IPS DF 6.9 (cell line): ENCODE results near the gene DRAXIN.
A peak's percentile ranks its signal among the peaks of the same experiment; 100 is the strongest.

Source experiments
- DNase-seq: peaks from one replicate; pipeline ENCODE4 v3.0.0-alpha.2; 2013; ENCODE audit warnings: low read depth, low spot score
- H3K27ac ChIP-seq: one replicate; pipeline ENCODE4 v1.5.1; 2013; ENCODE audit warnings: low read length, control low read depth
- H3K27me3 ChIP-seq: 2 replicates; pipeline ENCODE4 v1.6.1; 2013; ENCODE audit warnings: mild to moderate bottlenecking, low read length; ENCODE audit not compliant: control insufficient read depth, insufficient read depth
- H3K36me3 ChIP-seq: 2 replicates; pipeline ENCODE4 v1.6.1; 2013; ENCODE audit warnings: low read length; ENCODE audit not compliant: control insufficient read depth, insufficient read depth
- H3K4me1 ChIP-seq: 2 replicates; pipeline ENCODE4 v1.6.1; 2013; ENCODE audit warnings: low read length; ENCODE audit not compliant: control insufficient read depth, insufficient read depth
- H3K4me3 ChIP-seq: 2 replicates; pipeline ENCODE4 v1.5.1; 2013; ENCODE audit warnings: mild to moderate bottlenecking, low read length
- H3K9me3 ChIP-seq: 2 replicates; pipeline ENCODE4 v1.6.1; 2013; ENCODE audit warnings: low read length, inconsistent platforms; ENCODE audit not compliant: control insufficient read depth, insufficient read depth
- WGBS: extraction: QIAGEN DNeasy Blood & Tissue Kit; methylation state at CpG from one replicate; pipeline ENCODE4 v1.1.7; 2013; ENCODE audit warnings: mixed read lengths, missing lambda C conversion rate; ENCODE audit not compliant: insufficient read length, insufficient coverage; 5-methylcytosine and 5-hydroxymethylcytosine counted together

DRAXIN gene

DNA sequence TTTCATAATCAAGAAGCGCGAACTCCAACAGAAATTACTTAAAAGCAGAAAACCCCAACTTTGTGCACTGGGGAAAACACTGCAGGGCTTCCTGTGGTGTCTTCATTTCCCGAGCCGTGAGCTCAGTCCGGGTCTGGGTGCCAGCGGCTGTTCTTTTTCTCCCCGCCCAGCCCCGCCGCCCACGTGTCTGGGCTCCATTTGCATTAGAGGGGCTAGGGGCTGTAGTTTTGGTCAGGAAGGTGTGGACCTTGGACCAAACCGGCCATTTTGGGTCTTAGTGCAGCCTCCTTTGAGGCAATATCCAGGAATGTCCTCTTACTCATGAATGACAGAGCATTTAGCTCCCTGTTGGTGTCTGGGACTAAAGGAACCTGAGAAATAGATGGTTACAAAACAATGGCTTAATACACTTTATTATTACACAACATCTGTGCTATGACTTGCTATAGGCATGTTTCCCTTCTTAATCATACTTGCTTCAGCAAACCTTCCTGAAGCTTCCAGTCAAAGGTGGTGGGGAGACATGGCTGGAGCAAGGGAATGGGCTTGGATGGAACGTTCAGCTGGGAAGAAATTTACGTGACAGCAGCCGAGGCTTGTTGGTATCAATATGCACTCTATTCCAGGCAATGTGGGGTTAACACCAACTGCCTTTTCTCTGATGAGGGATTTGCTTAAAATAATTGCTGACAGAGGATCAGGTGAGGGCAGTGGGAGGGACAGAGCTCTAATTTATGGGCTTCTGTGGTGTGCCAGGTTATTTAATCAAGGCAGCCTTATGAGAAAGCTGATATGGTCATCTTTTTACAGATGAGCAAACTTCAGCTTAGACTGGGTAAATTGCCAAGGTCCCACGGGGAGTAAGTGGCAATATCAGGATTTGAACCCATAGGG is 45.5 kb downstream of the DRAXIN start:
- no peaks in the 10 kb centered on the region for H3K27me3 ChIP-seq
- WGBS: no CpG with 5 or more reads among the region's 15 CpGs
- H3K36me3 ChIP-seq: no peaks in the 10 kb centered on the region
- H3K4me1 ChIP-seq: no peaks in the 10 kb centered on the region; the same call in 1 of the 2 replicates
- DNase-seq: peak; percentile 37
- H3K4me3 ChIP-seq: peak overlapping the region; percentile 81; the same call in 1 of the 2 replicates
- no peaks in the 10 kb centered on the region for H3K9me3 ChIP-seq
- H3K27ac ChIP-seq: no peak overlapping the region

- no peak overlapping the region for H3K27ac ChIP-seq
Observed at GRCh38 chr1:11738096-11738495, 46.6 kb downstream of the DRAXIN start.

DNA sequence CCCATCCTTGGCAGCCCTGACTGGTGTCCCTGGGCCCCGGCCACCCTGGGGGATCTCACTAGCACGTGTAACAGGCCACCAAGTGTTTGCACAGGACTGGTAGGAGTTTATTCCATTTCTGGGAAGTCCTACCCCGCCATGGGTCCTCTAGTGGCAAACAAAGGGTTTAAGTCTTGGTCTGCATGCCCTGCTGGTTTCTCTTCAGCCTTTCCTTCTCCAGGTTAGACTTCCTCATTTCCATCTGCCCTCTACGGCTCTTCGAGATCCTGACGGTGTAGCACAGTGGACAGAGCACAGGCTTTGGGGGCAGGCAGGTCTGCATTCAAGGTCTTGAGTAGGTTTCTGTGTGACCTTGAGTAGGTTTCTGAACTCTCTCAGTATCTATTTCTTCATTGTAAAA is 47.3 kb downstream of the DRAXIN start:
- Histone ChIP-seq H3K4me1 (no peaks in the 10 kb centered on the region; the same call in 1 of the 2 replicates), H3K36me3 (no peaks in the 10 kb centered on the region), H3K4me3 (no peak overlapping the region), H3K9me3 (no peaks in the 10 kb centered on the region), H3K27ac (no peak overlapping the region), H3K27me3 (no peaks in the 10 kb centered on the region)
- WGBS: no CpG with 5 or more reads among the region's 6 CpGs
- no peak for DNase-seq

More at GRCh38 chr1:11738096-11738495, 46.6 kb downstream of the DRAXIN start:
- Histone ChIP-seq H3K36me3 (no peaks in the 10 kb centered on the region), H3K27me3 (no peaks in the 10 kb centered on the region), H3K4me1 (no peaks in the 10 kb centered on the region; the same call in 1 of the 2 replicates), H3K4me3 (no peak overlapping the region), H3K9me3 (no peaks in the 10 kb centered on the region)
- WGBS: no CpG with 5 or more reads among the region's 2 CpGs
- no peak for DNase-seq

- no peaks in the 10 kb centered on the region for H3K36me3 ChIP-seq
- no peaks in the 10 kb centered on the region; the same call in 1 of the 2 replicates for H3K4me1 ChIP-seq
- WGBS: no CpG with 5 or more reads among the region's 15 CpGs
- no peaks in the 10 kb centered on the region for H3K27me3 ChIP-seq
- no peak for DNase-seq
- no peak overlapping the region for H3K27ac ChIP-seq
- H3K4me3 ChIP-seq: no peak overlapping the region
- no peaks in the 10 kb centered on the region for H3K9me3 ChIP-seq
Observed at GRCh38 chr1:11740258-11741192, 49.0 kb downstream of the DRAXIN start.

DNA sequence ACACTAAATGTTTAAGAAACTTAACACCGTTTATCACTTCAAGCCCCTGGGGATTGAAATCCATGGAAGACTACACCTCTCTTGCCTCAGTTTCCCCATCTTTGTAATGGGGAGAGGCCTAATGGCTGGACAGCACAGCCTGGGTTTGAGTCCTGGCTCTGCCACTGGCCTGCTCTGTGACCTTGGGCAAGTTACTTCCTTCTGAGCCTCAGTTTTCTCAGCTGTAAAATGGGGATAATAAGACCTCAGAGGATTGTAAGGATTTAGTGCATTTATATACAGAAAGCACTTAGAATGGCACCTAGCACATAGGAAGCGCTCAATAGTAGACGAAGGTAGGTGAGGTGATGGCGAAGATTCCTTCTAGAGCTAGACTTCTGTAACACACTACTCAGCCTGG is 50.0 kb downstream of the DRAXIN start:
- H3K4me1 ChIP-seq: no peaks in the 10 kb centered on the region; the same call in 1 of the 2 replicates
- no peak for DNase-seq
- no peaks in the 10 kb centered on the region for H3K9me3 ChIP-seq
- no peaks in the 10 kb centered on the region for H3K27me3 ChIP-seq
- H3K36me3 ChIP-seq: 0 out of 2 replicates have a peak, but pooled peaks cover 3% of the 10 kb centered on the region
- H3K27ac ChIP-seq: no peak overlapping the region
- no peak overlapping the region for H3K4me3 ChIP-seq
- no CpG with 5 or more reads among the region's 4 CpGs for WGBS

DNA sequence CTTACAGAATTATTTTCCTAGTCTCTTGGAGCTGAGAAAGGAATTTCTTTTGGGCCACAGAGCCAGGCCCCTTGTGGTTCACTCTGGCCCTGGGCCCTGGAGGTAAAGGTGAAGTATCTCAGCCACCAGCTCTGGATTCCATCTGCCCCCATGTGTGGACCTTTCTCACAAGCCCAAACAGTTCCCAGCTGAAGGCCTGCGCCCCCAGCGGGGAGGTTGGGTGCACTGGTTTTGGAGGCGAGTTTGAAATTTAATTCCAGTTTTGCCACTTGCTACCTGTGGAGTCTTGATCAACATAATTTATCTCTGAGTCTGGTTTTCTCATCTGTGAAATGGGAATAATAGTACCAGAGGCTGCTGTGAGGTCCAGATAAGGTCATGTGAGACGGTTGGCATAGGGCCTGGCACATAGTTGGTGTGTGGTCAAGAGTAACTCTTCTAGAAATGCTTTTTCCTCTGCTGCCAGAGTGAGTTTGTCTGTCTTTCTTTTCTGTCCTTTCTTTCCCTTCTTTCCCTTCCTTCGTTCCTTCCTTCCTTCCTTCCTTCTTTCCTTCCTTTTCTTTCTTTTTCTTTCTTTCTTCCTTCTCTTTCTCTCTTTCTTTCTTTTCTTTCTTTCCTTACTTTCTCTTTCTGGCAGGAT is 50.5 kb downstream of the DRAXIN start:
- no peak for DNase-seq
- Histone ChIP-seq H3K27ac (no peak overlapping the region), H3K9me3 (no peaks in the 10 kb centered on the region), H3K4me1 (no peaks in the 10 kb centered on the region; the same call in 1 of the 2 replicates), H3K27me3 (no peaks in the 10 kb centered on the region), H3K4me3 (no peak overlapping the region), H3K36me3 (0 out of 2 replicates have a peak, but pooled peaks cover 3% of the 10 kb centered on the region)
- WGBS: no CpG with 5 or more reads among the region's 5 CpGs

DNA sequence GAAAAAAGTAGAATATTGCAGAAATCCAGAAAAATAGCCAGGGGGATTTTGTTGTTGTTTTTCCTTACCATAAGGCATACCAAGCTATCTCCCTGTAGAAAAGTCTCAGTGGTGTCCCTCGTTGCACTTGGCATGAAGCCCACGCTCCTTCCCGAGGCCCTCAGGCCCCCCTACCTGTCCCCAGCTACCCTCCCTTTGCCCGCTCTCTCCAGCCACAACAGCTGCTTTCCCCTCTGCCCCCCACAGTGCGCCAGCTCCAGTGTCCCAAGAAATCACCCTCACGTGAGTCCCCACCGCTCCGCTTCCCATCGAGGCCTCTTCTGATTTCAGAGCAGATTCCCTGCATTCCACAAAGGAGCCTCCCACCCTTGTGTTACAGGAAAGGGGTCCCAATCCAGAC is 52.8 kb downstream of the DRAXIN start:
- Histone ChIP-seq H3K4me1 (no peaks in the 10 kb centered on the region), H3K4me3 (no peak overlapping the region), H3K9me3 (no peaks in the 10 kb centered on the region), H3K27ac (no peak overlapping the region), H3K27me3 (no peaks in the 10 kb centered on the region), H3K36me3 (peaks cover 12% of the 10 kb centered on the region)
- DNase-seq: no peak
- no CpG with 5 or more reads among the region's 9 CpGs for WGBS

DNA sequence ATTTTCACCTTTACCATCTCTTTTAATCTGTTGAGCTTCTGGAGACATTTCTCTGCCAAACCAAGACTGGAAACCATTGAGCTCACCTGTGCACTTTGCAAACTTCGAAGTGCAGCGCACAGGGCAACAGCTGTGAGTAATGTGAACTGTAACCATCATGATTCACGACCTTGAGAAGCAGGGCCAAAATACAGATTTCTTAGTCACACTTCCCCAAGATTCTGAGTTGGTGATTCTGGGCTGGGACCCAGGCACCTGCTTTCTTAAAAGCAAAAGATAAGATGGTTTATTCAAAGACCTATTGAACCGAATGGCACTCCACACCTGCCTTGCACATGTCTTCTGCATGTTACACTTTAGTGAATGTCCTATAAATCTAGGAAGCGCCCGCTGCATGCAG is 54.6 kb downstream of the DRAXIN start:
- no peak for DNase-seq
- no CpG with 5 or more reads among the region's 6 CpGs for WGBS
- no peaks in the 10 kb centered on the region for H3K4me1 ChIP-seq
- no peak overlapping the region for H3K27ac ChIP-seq
- no peaks in the 10 kb centered on the region for H3K9me3 ChIP-seq
- H3K36me3 ChIP-seq: peaks cover 23% of the 10 kb centered on the region
- H3K4me3 ChIP-seq: no peak overlapping the region
- H3K27me3 ChIP-seq: no peaks in the 10 kb centered on the region

DNA sequence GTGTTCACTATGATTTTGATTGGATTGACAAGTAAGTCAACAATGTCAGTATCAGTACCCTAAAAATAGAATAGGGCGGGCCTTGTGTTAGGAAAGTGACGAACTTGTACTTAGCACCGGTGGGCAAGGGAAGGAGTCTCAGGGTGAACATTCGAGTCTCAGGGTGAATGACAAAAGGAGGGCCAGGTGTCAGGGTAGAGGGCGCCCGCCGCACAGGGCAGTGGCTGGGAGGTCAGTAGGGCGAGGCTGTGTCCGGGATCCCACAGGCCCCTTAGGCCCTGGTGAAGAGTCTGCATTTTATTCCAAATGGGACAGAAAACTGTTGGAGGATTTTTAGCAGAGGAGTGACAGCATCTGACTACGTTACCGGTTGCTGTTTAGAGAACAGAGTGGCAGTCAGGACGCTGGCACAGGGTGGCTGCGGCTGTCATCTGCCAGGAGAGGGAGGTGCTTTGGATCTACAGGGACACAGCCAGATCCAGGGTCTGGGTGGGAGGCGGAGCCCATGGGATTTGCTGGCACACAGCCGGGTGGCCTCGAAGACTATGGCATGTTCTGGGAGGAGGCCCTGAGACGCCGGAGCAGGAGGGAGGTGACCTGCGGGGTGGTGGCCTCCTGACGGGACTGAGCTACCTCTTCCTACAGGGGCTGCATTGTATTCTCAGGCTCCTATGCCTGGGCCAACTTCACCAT is 55.4 kb downstream of the DRAXIN start:
- H3K4me3 ChIP-seq: no peak overlapping the region
- no peaks in the 10 kb centered on the region for H3K27me3 ChIP-seq
- no peak overlapping the region for H3K27ac ChIP-seq
- peaks cover 23% of the 10 kb centered on the region for H3K36me3 ChIP-seq
- no peak for DNase-seq
- no peaks in the 10 kb centered on the region for H3K4me1 ChIP-seq
- H3K9me3 ChIP-seq: no peaks in the 10 kb centered on the region
- no CpG with 5 or more reads among the region's 20 CpGs for WGBS
